A549 (cell line): ENCODE results near the gene NAV3. TPM values are rescaled to one million over a fixed set of nuclear protein-coding genes. Genes with fewer than 3 reads are reported as not detected.

Source experiments
- ATAC-seq, 2 experiments: fragments of 200-7000 bp in 1 of 2; fragments of >200 bp in 1 of 2; cut with Nextera tagmentation in 1 of 2; cut with Tn5 transposase in 1 of 2; 3 replicates each; pipeline versions ENCODE4 v1.8.0 to v1.9.1; 2018 to 2020; ENCODE audit warnings: mild to moderate bottlenecking in 1 of 2, moderate library complexity in 1 of 2
- CTCF ChIA-PET: fragments of 300-600 bp; sonication (Branson Sonifier 250); formaldehyde crosslinking; extraction: SDS; loops from one replicate; lab custom pipeline; 2021; ENCODE audit warnings: antibody characterized with exemption, inconsistent platforms; lab: Yijun Ruan, JAX
- POLR2A ChIA-PET: fragments of 350-600 bp; formaldehyde crosslinking; extraction: SDS; loops from one replicate; lab custom pipeline; 2021; ENCODE audit warnings: antibody characterized with exemption, inconsistent platforms; lab: Yijun Ruan, JAX
- DNase-seq, 2 experiments: peaks; one replicate each; pipeline versions ENCODE4 v3.0.0 to v3.0.0-alpha.2; 2011 to 2016; ENCODE audit warnings: low read depth in 1 of 2, low spot score in 1 of 2
- FAIRE-seq: peaks from 2 replicates; lab custom pipeline; 2011; peaks lifted over from hg19 to GRCh38; lab: Jason Lieb, UNC
- H3K27ac ChIP-seq, 2 experiments: fragments of >200 bp; sonication (Bioruptor Twin); formaldehyde crosslinking; 3 replicates each; pipeline ENCODE4 v1.5.1; 2016 to 2017
- H3K4me1 ChIP-seq: fragments of >200 bp; sonication (Bioruptor Twin); formaldehyde crosslinking; 3 replicates; pipeline ENCODE4 v1.6.1; 2016
- H3K4me2 ChIP-seq: fragments of >200 bp; sonication (Bioruptor Twin); formaldehyde crosslinking; 3 replicates; pipeline ENCODE4 v1.6.1; 2016
- H3K4me3 ChIP-seq: fragments of >200 bp; sonication (Bioruptor Twin); formaldehyde crosslinking; 3 replicates; pipeline ENCODE4 v1.5.1; 2016
- H3K9me3 ChIP-seq: fragments of >200 bp; sonication (Bioruptor Twin); formaldehyde crosslinking; 3 replicates; pipeline ENCODE4 v1.6.1; 2016
- CBX2 ChIP-seq: fragments of 200-600 bp; sonication (generic); IDR thresholded peaks from 2 replicates; pipeline ENCODE4 v1.6.1; 2016; ENCODE audit warnings: low read depth, mild to moderate bottlenecking, borderline replicate concordance
- EHF ChIP-seq: fragments of 250-450 bp; sonication (Bioruptor Pico); IDR thresholded peaks from 2 replicates; pipeline ENCODE4 v1.5.0; 2020; ENCODE audit warnings: mild to moderate bottlenecking
- ELK1 ChIP-seq: fragments of 150-350 bp; IDR thresholded peaks from 2 replicates; pipeline ENCODE4 v1.6.1; 2014; ENCODE audit warnings: low read depth, mild to moderate bottlenecking, low read length
- ESRRA ChIP-seq: fragments of 150-350 bp; IDR thresholded peaks from 2 replicates; pipeline ENCODE4 v1.6.1; 2014; ENCODE audit warnings: mild to moderate bottlenecking, low read length, borderline replicate concordance
- HEYL ChIP-seq: fragments of 250-450 bp; sonication (Bioruptor Pico); IDR thresholded peaks from 2 replicates; pipeline ENCODE4 v1.8.0; 2021; ENCODE audit warnings: mild to moderate bottlenecking, moderate library complexity
- HOXA7 ChIP-seq: fragments of 250-450 bp; sonication (Bioruptor Pico); IDR thresholded peaks from 2 replicates; pipeline ENCODE4 v1.5.0; 2020; ENCODE audit warnings: mild to moderate bottlenecking, moderate library complexity
- HOXB5 ChIP-seq: fragments of 250-450 bp; sonication (Bioruptor Pico); IDR thresholded peaks from 2 replicates; pipeline ENCODE4 v1.5.0; 2020; ENCODE audit warnings: mild to moderate bottlenecking, moderate library complexity
- JUNB ChIP-seq: fragments of >200 bp; sonication (Bioruptor Twin); formaldehyde crosslinking; IDR thresholded peaks from 2 replicates; pipeline ENCODE4 v1.6.1; 2016
- KDM1A ChIP-seq: fragments of 200-600 bp; sonication (generic); IDR thresholded peaks from 2 replicates; pipeline ENCODE4 v1.6.1; 2016; ENCODE audit warnings: low read depth, mild to moderate bottlenecking
- KDM5A ChIP-seq: fragments of 200-600 bp; sonication (generic); IDR thresholded peaks from 2 replicates; pipeline ENCODE4 v1.6.1; 2016; ENCODE audit warnings: antibody characterized with exemption, mild to moderate bottlenecking
- MAFK ChIP-seq: fragments of 450-650 bp; IDR thresholded peaks from 2 replicates; pipeline ENCODE4 v1.6.1; 2014; ENCODE audit not compliant: partially characterized antibody
- NFE2L2 ChIP-seq: fragments of 150-350 bp; conservative IDR thresholded peaks from 2 replicates; pipeline ENCODE4 v1.6.1; 2014; ENCODE audit warnings: low read length
- NR3C1 ChIP-seq: fragments of >200 bp; sonication (Bioruptor Twin); formaldehyde crosslinking; IDR thresholded peaks from 3 replicates; pipeline ENCODE4 v1.6.1; 2017
- PHF8 ChIP-seq: fragments of 200-600 bp; sonication (generic); IDR thresholded peaks from 2 replicates; pipeline ENCODE4 v1.6.1; 2016; ENCODE audit warnings: low read depth, mild to moderate bottlenecking, antibody characterized with exemption, moderate library complexity, borderline replicate concordance
- POLR2AphosphoS2 ChIP-seq: conservative IDR thresholded peaks from 2 replicates; pipeline ENCODE4 v1.6.1; 2012; ENCODE audit warnings: low read length, improper control_type of control experiment, inconsistent platforms
- RAD21 ChIP-seq, 2 experiments: fragments of >200 bp in 1 of 2; sonication (Bioruptor Twin) in 1 of 2; formaldehyde crosslinking in 1 of 2; IDR thresholded peaks in 1 of 2; conservative IDR thresholded peaks in 1 of 2; 2 replicates in 1 of 2; 3 replicates in 1 of 2; pipeline ENCODE4 v1.6.1; 2012 to 2018; ENCODE audit warnings: inconsistent platforms in 1 of 2
- RARB ChIP-seq: fragments of 250-450 bp; sonication (Bioruptor Pico); IDR thresholded peaks from 2 replicates; pipeline ENCODE4 v1.8.0; 2021; ENCODE audit warnings: mild to moderate bottlenecking, moderate library complexity
- SMC3 ChIP-seq: fragments of >200 bp; sonication (Bioruptor Twin); formaldehyde crosslinking; IDR thresholded peaks from 3 replicates; pipeline ENCODE4 v1.6.1; 2018; ENCODE audit warnings: inconsistent platforms
- TFCP2L1 ChIP-seq: fragments of 250-450 bp; sonication (Bioruptor Pico); IDR thresholded peaks from 2 replicates; pipeline ENCODE4 v1.5.0; 2021; ENCODE audit warnings: mild to moderate bottlenecking
- ZNF302 ChIP-seq: fragments of 250-450 bp; sonication (Bioruptor Pico); IDR thresholded peaks from 2 replicates; pipeline ENCODE4 v1.9.0; 2021; ENCODE audit warnings: inconsistent platforms, mild to moderate bottlenecking, moderate library complexity
- ZSCAN20 ChIP-seq: fragments of 250-450 bp; sonication (Bioruptor Pico); IDR thresholded peaks from 2 replicates; pipeline ENCODE4 v1.8.0; 2022; ENCODE audit warnings: mild to moderate bottlenecking, moderate library complexity
- WGBS: methylation state at CpG from one replicate; pipeline ENCODE4 v1.1.6; 2017; ENCODE audit errors: missing lambda C conversion rate; 5-methylcytosine and 5-hydroxymethylcytosine counted together
- polyA plus RNA-seq, 4 experiments: library from polyadenylated mRNA; depleted of rRNA in 3 of 4; stranded (reverse); fragments of >200 nt; fragmentation: RNase III in 1 of 4; extraction: RNeasy Plus Mini Kit Qiagen cat#74134 plus additional on column Dnase treatment in 1 of 4; gene quantifications; 2 replicates in 3 of 4; 3 replicates in 1 of 4; pipeline ENCODE4 v1.2.3, GENCODE V29; 2011 to 2017
- TF ChIP-seq, protein P1 (sequence below): fragments of >200 bp; sonication (Bioruptor Twin); formaldehyde crosslinking; IDR thresholded peaks from 3 replicates; pipeline ENCODE4 v1.6.1; 2016
- TF ChIP-seq, protein P2 (sequence below): IDR thresholded peaks from 2 replicates; pipeline ENCODE4 v1.6.1; 2012; ENCODE audit warnings: low read depth, borderline replicate concordance
- TF ChIP-seq, protein P3 (sequence below): fragments of >200 bp; sonication (Bioruptor Twin); formaldehyde crosslinking; IDR thresholded peaks from 3 replicates; pipeline ENCODE4 v1.5.1; 2016
- TF ChIP-seq, protein P4 (sequence below): fragments of 250-450 bp; sonication (Bioruptor Pico); IDR thresholded peaks from 2 replicates; pipeline ENCODE4 v1.5.0; 2021; ENCODE audit warnings: mild to moderate bottlenecking, moderate library complexity, borderline replicate concordance
- TF ChIP-seq, protein P5 (sequence below): fragments of 250-450 bp; sonication (Bioruptor Pico); IDR thresholded peaks from 2 replicates; pipeline ENCODE4 v1.5.0; 2020; ENCODE audit warnings: low read depth, mild to moderate bottlenecking, moderate library complexity

NAV3 gene
- polyA plus RNA-seq, 2 of the 4 experiments (the other 2 are of a cell fraction), result 8.6 to 9.7 TPM

DNA sequence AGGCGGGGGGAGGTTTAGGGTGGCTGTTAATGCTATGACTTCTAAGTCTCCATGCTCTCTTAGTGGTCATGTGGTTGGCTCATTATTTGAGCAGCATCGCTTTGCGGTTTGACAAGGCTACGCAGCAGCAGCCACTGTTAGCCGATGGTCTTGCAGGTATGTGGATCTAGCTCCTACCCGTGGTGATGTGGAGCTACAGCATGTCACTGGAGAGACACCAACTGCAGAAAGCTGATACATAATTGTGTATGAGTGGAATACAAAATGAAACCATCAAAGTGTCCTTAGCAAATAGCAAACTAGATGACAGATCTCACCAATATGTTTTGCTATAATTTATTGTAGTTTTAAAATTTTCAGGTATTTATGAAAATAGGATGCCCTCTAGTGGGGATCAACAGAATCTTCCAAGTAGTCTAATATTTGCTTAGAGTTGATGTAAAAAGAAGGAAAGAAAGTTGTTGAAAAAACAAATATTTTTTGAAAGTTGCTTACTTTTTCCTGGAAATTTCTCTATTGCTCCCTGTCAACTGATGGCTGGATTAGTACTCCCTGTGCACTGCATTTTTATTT lies 94.9 kb downstream of the NAV3 start (continued):
- TF ChIP-seq HEYL (CRISPR knock-in tag) (no peak), NFE2L2 (no peak), CBX2 (no peak), ESRRA (no peak), HOXA7 (CRISPR knock-in tag) (no peak), ZSCAN20 (no peak), KDM1A (no peak), NR3C1 (no peak), RARB (CRISPR knock-in tag) (no peak)
- TF ChIP-seq, protein P1, sequence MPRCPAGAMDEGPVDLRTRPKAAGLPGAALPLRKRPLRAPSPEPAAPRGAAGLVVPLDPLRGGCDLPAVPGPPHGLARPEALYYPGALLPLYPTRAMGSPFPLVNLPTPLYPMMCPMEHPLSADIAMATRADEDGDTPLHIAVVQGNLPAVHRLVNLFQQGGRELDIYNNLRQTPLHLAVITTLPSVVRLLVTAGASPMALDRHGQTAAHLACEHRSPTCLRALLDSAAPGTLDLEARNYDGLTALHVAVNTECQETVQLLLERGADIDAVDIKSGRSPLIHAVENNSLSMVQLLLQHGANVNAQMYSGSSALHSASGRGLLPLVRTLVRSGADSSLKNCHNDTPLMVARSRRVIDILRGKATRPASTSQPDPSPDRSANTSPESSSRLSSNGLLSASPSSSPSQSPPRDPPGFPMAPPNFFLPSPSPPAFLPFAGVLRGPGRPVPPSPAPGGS, result no peak

DNA sequence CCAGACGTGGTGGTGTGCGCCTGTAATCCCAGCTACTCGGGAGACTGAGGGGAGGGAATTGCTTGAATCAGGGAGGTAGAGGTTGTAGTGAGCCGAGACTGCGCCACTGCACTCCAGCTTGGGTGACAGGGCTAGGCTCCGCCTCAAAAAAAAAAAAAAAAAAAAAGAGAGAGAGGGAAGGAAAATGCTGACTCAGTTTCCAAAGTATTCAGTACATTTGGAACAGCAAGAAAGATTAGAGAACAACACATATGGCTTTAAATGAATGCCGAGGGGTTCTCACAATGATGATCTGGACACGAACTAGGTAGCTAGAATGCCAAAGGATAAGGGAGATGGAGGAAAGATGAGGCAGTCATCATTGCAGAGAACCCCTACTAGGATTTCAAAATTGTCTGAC lies 97.4 kb downstream of the NAV3 start:
- Histone ChIP-seq H3K4me1 (peaks cover 6% of the 10 kb centered on the region; the same call in 2 of the 3 replicates), H3K9me3 (no peaks in the 10 kb centered on the region), H3K4me2 (no peak overlapping the region), H3K27ac (no peak overlapping the region), H3K4me3 (no peak overlapping the region)
- ChIA-PET POLR2A (no interaction called here), CTCF (interaction anchor here (1.1 to 1.5 kb wide), 3 partner anchors 203 to 236 kb away, joined by 3 to 6 read pairs (median 3); no protein-coding TSS in a partner anchor)
- DNase-seq, result no peak
- FAIRE-seq, result no peak
- TF ChIP-seq MAFK, result peak; percentile 68
- TF ChIP-seq SMC3, result no peak
- no peak for ATAC-seq
- WGBS, result 80% methylated on average over 8 of the region's 8 CpGs

DNA sequence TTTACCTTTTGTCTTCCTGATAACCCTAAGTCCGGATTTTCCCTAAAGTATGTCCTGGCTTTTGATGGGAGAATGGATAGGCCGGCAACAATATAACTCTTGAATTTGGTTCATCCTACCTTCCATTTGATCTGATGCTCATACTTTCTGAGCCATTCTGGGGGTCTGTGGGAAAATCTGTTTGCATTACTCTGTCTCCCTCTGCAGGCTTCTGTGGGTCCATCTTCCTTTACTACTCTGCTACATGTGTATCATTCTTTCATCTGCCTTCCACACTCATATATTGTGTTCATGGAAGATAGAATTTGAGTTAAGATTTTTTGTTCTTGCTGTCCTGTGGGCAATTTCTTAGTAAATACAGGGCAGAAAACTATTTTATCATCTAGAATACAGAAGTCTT lies 101.5 kb downstream of the NAV3 start:
- WGBS, result 92% methylated on average over 2 of the region's 2 CpGs
- TF ChIP-seq, protein P2, sequence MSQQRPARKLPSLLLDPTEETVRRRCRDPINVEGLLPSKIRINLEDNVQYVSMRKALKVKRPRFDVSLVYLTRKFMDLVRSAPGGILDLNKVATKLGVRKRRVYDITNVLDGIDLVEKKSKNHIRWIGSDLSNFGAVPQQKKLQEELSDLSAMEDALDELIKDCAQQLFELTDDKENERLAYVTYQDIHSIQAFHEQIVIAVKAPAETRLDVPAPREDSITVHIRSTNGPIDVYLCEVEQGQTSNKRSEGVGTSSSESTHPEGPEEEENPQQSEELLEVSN, result no peak
- TF ChIP-seq, protein P3, sequence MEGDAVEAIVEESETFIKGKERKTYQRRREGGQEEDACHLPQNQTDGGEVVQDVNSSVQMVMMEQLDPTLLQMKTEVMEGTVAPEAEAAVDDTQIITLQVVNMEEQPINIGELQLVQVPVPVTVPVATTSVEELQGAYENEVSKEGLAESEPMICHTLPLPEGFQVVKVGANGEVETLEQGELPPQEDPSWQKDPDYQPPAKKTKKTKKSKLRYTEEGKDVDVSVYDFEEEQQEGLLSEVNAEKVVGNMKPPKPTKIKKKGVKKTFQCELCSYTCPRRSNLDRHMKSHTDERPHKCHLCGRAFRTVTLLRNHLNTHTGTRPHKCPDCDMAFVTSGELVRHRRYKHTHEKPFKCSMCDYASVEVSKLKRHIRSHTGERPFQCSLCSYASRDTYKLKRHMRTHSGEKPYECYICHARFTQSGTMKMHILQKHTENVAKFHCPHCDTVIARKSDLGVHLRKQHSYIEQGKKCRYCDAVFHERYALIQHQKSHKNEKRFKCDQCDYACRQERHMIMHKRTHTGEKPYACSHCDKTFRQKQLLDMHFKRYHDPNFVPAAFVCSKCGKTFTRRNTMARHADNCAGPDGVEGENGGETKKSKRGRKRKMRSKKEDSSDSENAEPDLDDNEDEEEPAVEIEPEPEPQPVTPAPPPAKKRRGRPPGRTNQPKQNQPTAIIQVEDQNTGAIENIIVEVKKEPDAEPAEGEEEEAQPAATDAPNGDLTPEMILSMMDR, result no peak
- no peak for TF ChIP-seq ELK1
- Histone ChIP-seq H3K4me1 (no peaks in the 10 kb centered on the region), H3K4me3 (no peak overlapping the region), H3K4me2 (no peak overlapping the region), H3K27ac (no peak overlapping the region), H3K9me3 (no peaks in the 10 kb centered on the region)
- ATAC-seq (peak; percentile 43 to 61; a peak in 2 of 6 replicates), DNase-seq (no peak), FAIRE-seq (no peak)
- CTCF ChIA-PET, result interaction anchor here (1.8 kb wide), 1 partner anchor 207 kb away, joined by 5 read pairs; no protein-coding TSS in a partner anchor
- POLR2A ChIA-PET, result no interaction called here

- H3K9me3 ChIP-seq, result no peaks in the 10 kb centered on the region
- POLR2A ChIA-PET, result no interaction called here
- no peak for ATAC-seq
- CTCF ChIA-PET, result no interaction called here
- DNase-seq, result no peak
- no peak overlapping the region for H3K4me2 ChIP-seq
- peaks cover 20% of the 10 kb centered on the region for H3K4me1 ChIP-seq
- FAIRE-seq, result no peak
- H3K27ac ChIP-seq, result no peak overlapping the region
- no peak overlapping the region for H3K4me3 ChIP-seq
- no peak for TF ChIP-seq HOXB5
- TF ChIP-seq PHF8, result no peak
- no peak for TF ChIP-seq ZNF302 (CRISPR knock-in tag)
- no peak for TF ChIP-seq JUNB
- TF ChIP-seq KDM5A, result no peak
- TF ChIP-seq ZSCAN20, result no peak
- TF ChIP-seq, protein P4, sequence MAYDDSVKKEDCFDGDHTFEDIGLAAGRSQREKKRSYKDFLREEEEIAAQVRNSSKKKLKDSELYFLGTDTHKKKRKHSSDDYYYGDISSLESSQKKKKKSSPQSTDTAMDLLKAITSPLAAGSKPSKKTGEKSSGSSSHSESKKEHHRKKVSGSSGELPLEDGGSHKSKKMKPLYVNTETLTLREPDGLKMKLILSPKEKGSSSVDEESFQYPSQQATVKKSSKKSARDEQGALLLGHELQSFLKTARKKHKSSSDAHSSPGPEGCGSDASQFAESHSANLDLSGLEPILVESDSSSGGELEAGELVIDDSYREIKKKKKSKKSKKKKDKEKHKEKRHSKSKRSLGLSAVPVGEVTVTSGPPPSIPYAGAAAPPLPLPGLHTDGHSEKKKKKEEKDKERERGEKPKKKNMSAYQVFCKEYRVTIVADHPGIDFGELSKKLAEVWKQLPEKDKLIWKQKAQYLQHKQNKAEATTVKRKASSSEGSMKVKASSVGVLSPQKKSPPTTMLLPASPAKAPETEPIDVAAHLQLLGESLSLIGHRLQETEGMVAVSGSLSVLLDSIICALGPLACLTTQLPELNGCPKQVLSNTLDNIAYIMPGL (CRISPR knock-in tag), result no peak
- TF ChIP-seq, protein P5, sequence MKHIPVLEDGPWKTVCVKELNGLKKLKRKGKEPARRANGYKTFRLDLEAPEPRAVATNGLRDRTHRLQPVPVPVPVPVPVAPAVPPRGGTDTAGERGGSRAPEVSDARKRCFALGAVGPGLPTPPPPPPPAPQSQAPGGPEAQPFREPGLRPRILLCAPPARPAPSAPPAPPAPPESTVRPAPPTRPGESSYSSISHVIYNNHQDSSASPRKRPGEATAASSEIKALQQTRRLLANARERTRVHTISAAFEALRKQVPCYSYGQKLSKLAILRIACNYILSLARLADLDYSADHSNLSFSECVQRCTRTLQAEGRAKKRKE (CRISPR knock-in tag), result no peak
- TF ChIP-seq TFCP2L1 (CRISPR knock-in tag), result no peak
- TF ChIP-seq RARB (CRISPR knock-in tag), result no peak
- no peak for TF ChIP-seq RAD21 (conservative IDR thresholded peaks at IDR 0.05 in 1 of 2, IDR thresholded peaks at IDR 0.05 in 1 of 2)
- no peak for TF ChIP-seq POLR2AphosphoS2
- TF ChIP-seq EHF (CRISPR knock-in tag), result no peak
Observed at GRCh38 chr12:77938301-77938700, 107.6 kb downstream of the NAV3 start.
